ENCODE measurements around the gene CUL3. TPM values are rescaled to one million over a fixed set of nuclear protein-coding genes. Genes with fewer than 3 reads are reported as not detected.

CUL3 gene
- total RNA-seq, 1 donor from 2014 or later: 196 TPM

DNA sequence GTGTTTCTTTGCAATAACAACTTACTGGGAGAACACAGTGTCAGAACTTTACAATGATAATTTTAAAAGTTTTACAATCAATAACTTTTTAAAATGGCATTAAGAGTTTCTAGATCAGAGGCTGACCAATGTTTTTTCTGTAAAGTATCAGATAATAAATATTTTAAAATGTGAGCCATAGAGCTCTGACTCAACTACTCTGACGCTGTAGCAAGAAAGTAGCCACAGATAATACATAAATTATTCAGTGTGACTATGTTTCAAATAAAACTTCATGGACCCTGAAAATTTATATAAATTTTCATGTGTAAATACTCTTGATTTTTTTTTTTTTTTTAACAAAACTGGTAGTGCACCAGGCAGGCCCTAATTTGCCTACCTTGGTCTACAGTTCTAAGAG, 77.4 kb downstream of the CUL3 start:
- Histone ChIP-seq H3K9me3 (ENCODE audit: low read depth) (no peaks in the 10 kb centered on the region), H3K27ac (no peak overlapping the region), H3K4me3 (no peak overlapping the region), H3F3A (ENCODE audit: low read depth) (no peaks in the 10 kb centered on the region), H2AFZ (replicated peaks) (no peak overlapping the region), H4K20me1 (ENCODE audit: low read depth) (no peaks in the 10 kb centered on the region), H3K9ac (no peak overlapping the region), H3K4me2 (no peak overlapping the region), H3K36me3 (peaks cover 24% of the 10 kb centered on the region), H3K79me2 (ENCODE audit: low read depth) (peaks cover 12% of the 10 kb centered on the region), H3K4me1 (no peaks in the 10 kb centered on the region), H3K27me3 (no peaks in the 10 kb centered on the region)
- H3K4me1 Mint-ChIP-seq: no peaks in the 10 kb centered on the region
- H3K27me3 Mint-ChIP-seq (ENCODE audit: insufficient read depth, low read depth): peaks cover 2% of the 10 kb centered on the region
- TF ChIP-seq, protein P1, sequence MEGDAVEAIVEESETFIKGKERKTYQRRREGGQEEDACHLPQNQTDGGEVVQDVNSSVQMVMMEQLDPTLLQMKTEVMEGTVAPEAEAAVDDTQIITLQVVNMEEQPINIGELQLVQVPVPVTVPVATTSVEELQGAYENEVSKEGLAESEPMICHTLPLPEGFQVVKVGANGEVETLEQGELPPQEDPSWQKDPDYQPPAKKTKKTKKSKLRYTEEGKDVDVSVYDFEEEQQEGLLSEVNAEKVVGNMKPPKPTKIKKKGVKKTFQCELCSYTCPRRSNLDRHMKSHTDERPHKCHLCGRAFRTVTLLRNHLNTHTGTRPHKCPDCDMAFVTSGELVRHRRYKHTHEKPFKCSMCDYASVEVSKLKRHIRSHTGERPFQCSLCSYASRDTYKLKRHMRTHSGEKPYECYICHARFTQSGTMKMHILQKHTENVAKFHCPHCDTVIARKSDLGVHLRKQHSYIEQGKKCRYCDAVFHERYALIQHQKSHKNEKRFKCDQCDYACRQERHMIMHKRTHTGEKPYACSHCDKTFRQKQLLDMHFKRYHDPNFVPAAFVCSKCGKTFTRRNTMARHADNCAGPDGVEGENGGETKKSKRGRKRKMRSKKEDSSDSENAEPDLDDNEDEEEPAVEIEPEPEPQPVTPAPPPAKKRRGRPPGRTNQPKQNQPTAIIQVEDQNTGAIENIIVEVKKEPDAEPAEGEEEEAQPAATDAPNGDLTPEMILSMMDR (IDR thresholded peaks at IDR 0.05): no peak
- TF ChIP-seq EZH2 (IDR thresholded peaks at IDR 0.05) (no peak), EZH2phosphoT487 (IDR thresholded peaks at IDR 0.05) (no peak)
- no peak overlapping the region for H3K27ac Mint-ChIP-seq
- H3K36me3 Mint-ChIP-seq: peaks cover 26% of the 10 kb centered on the region
- no peaks in the 10 kb centered on the region for H3K9me3 Mint-ChIP-seq
- no peak for DNase-seq (ENCODE audit: low spot score)
- H3K4me3 Mint-ChIP-seq: no peak overlapping the region

DNA sequence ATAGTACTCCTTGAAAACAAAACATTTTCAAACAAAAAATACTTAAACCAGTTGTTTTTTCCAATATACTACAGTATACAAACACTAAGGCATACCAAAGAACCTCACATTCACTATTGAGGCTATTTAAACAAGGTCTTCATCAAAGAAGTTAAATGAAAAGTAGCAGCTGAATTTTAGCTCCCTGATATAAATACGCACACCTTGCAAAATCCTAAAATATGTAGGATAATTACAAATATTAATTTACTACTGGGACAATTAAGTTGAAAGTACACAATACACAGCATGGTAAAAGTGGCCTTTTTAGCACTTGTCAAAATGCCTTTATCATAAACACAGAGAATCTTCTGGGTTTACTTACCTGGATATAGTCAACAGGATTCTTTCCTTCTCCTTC, 78.7 kb downstream of the CUL3 start:
- Histone ChIP-seq H3K27ac (no peak overlapping the region), H2AFZ (replicated peaks) (no peak overlapping the region), H4K20me1 (ENCODE audit: low read depth) (no peaks in the 10 kb centered on the region), H3K9ac (no peak overlapping the region), H3K4me2 (no peak overlapping the region), H3K27me3 (no peaks in the 10 kb centered on the region), H3K4me1 (no peaks in the 10 kb centered on the region), H3K79me2 (ENCODE audit: low read depth) (peaks cover 10% of the 10 kb centered on the region), H3K4me3 (no peak overlapping the region), H3K9me3 (ENCODE audit: low read depth) (no peaks in the 10 kb centered on the region), H3F3A (ENCODE audit: low read depth) (no peaks in the 10 kb centered on the region), H3K36me3 (peaks cover 30% of the 10 kb centered on the region)
- no peak overlapping the region for H3K27ac Mint-ChIP-seq
- TF ChIP-seq, protein P1 (IDR thresholded peaks at IDR 0.05): no peak
- TF ChIP-seq EZH2 (IDR thresholded peaks at IDR 0.05): no peak
- no peak for TF ChIP-seq EZH2phosphoT487 (IDR thresholded peaks at IDR 0.05)
- DNase-seq (ENCODE audit: low spot score): no peak
- H3K9me3 Mint-ChIP-seq: no peaks in the 10 kb centered on the region
- no peaks in the 10 kb centered on the region for H3K4me1 Mint-ChIP-seq
- H3K36me3 Mint-ChIP-seq: peaks cover 29% of the 10 kb centered on the region
- no peak overlapping the region for H3K4me3 Mint-ChIP-seq
- H3K27me3 Mint-ChIP-seq (ENCODE audit: insufficient read depth, low read depth): peaks cover 2% of the 10 kb centered on the region

DNA sequence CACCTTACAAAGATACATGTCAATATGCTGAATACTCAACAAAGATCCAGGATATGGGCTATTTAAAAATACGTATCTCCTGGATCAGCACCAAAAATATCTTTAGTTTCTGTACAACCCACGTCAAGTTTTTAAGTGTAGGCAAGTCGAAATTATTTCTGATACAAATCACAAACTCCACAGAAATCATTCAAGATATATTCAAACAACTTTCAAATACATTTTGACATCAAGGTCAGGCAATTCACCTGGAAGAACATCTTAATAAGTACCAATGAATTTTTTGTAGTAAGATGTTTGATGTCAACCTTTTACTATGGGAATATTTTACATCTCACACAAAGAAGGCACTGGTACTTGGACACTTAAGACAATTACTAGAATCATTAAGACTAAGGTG, 86.2 kb downstream of the CUL3 start:
- Histone ChIP-seq H3K9ac (no peak overlapping the region), H3F3A (ENCODE audit: low read depth) (no peaks in the 10 kb centered on the region), H3K4me1 (no peaks in the 10 kb centered on the region), H2AFZ (replicated peaks) (no peak overlapping the region), H3K79me2 (ENCODE audit: low read depth) (no peaks in the 10 kb centered on the region), H3K4me3 (no peak overlapping the region), H4K20me1 (ENCODE audit: low read depth) (no peaks in the 10 kb centered on the region), H3K36me3 (peaks cover 36% of the 10 kb centered on the region), H3K27ac (no peak overlapping the region), H3K9me3 (ENCODE audit: low read depth) (no peaks in the 10 kb centered on the region), H3K4me2 (no peak overlapping the region), H3K27me3 (no peaks in the 10 kb centered on the region)
- H3K36me3 Mint-ChIP-seq: peaks cover 46% of the 10 kb centered on the region
- DNase-seq (ENCODE audit: low spot score): no peak
- no peaks in the 10 kb centered on the region for H3K9me3 Mint-ChIP-seq
- TF ChIP-seq EZH2 (IDR thresholded peaks at IDR 0.05) (no peak), EZH2phosphoT487 (IDR thresholded peaks at IDR 0.05) (no peak)
- TF ChIP-seq, protein P1 (IDR thresholded peaks at IDR 0.05): no peak
- H3K4me1 Mint-ChIP-seq: no peaks in the 10 kb centered on the region
- no peak overlapping the region for H3K4me3 Mint-ChIP-seq
- H3K27ac Mint-ChIP-seq: no peak overlapping the region
- peaks cover 2% of the 10 kb centered on the region for H3K27me3 Mint-ChIP-seq (ENCODE audit: insufficient read depth, low read depth)

Measured in neural progenitor cell (in vitro differentiated cells).